ENCODE data around the gene KIF20B.

GRCh38 chr10:89695307-89695706 is 6.1 kb upstream of the KIF20B start:
- TF ChIP-seq CTCF (conservative IDR thresholded peaks at IDR 0.05; ENCODE audit: low read length): no peak
- no peak for TF ChIP-seq EZH2phosphoT487 (IDR thresholded peaks at IDR 0.05; ENCODE audit: borderline replicate concordance, low read depth, low read length)

Data from OCI-LY7 (cell line).